Naive thymus-derived CD4-positive, alpha-beta T cell (primary cell): ENCODE results near the gene CFAP161. TPM values are rescaled to one million over a fixed set of nuclear protein-coding genes. Genes with fewer than 3 reads are reported as not detected.

ENCODE experiments used
- ATAC-seq: fragments of 150-1000 bp; cut with Tn5 transposase; 2 replicates; pipeline ENCODE4 v1.10.0; 2021; ENCODE audit warnings: mild to moderate bottlenecking, moderate library complexity
- CTCF ChIA-PET: fragments of 350-600 bp; sonication (Branson Sonifier 250); formaldehyde crosslinking; loops from one replicate; lab custom pipeline; 2021; ENCODE audit warnings: antibody characterized with exemption; lab: Charles Lee
- POLR2A ChIA-PET: fragments of 350-600 bp; sonication (Branson Sonifier 250); formaldehyde crosslinking; loops from one replicate; lab custom pipeline; 2021; ENCODE audit warnings: antibody characterized with exemption, inconsistent platforms; lab: Charles Lee
- DNase-seq, 9 donors: peaks; one replicate each; pipeline versions ENCODE4 v3.0.0 to v3.0.0-alpha.2; 2020 to 2022; ENCODE audit warnings: mixed read lengths in 1 of 9
- H3K27ac ChIP-seq: one replicate; pipeline ENCODE4 v1.7.0; 2013; ENCODE audit warnings: mild to moderate bottlenecking, low read depth, low read length, moderate library complexity
- H3K27me3 ChIP-seq, 2 donors: one replicate each; pipeline ENCODE4 v1.7.0; 2013; ENCODE audit warnings: low read length in 2 of 2, mild to moderate bottlenecking in 2 of 2, moderate library complexity in 2 of 2; ENCODE audit not compliant: control insufficient read depth in 2 of 2, insufficient read depth in 2 of 2
- H3K36me3 ChIP-seq, 3 experiments: 1 replicate in 2 of 3; 2 replicates in 1 of 3; pipeline ENCODE4 v1.7.0; 2013; ENCODE audit warnings: low read length in 3 of 3, mild to moderate bottlenecking in 3 of 3, moderate library complexity in 1 of 3; ENCODE audit not compliant: insufficient read depth in 3 of 3, control insufficient read depth in 2 of 3
- H3K4me1 ChIP-seq, 2 donors: one replicate each; pipeline ENCODE4 v1.7.0; 2013; ENCODE audit warnings: low read length in 2 of 2, mild to moderate bottlenecking in 2 of 2, moderate library complexity in 1 of 2; ENCODE audit not compliant: control insufficient read depth in 2 of 2, insufficient read depth in 2 of 2
- H3K4me3 ChIP-seq: 2 replicates; pipeline ENCODE4 v1.7.0; 2013; ENCODE audit warnings: mild to moderate bottlenecking, low read length
- H3K9me3 ChIP-seq, 3 experiments: 1 replicate in 2 of 3; 2 replicates in 1 of 3; pipeline ENCODE4 v1.7.0; 2013; ENCODE audit warnings: low read length in 3 of 3; ENCODE audit not compliant: control insufficient read depth in 2 of 3
- H3K27ac Mint-ChIP-seq, 9 donors: one replicate each; pipeline ENCODE4 v1.8.0; 2020 to 2022; ENCODE audit warnings: mixed read lengths in 9 of 9, mild to moderate bottlenecking in 8 of 9, moderate library complexity in 5 of 9, inconsistent platforms in 2 of 9
- H3K27me3 Mint-ChIP-seq, 5 donors: one replicate each; pipeline ENCODE4 v1.8.0; 2021 to 2022; ENCODE audit warnings: mixed read lengths in 5 of 5, mild to moderate bottlenecking in 1 of 5
- H3K36me3 Mint-ChIP-seq, 5 donors: one replicate each; pipeline ENCODE4 v1.8.0; 2020 to 2022; ENCODE audit warnings: mixed read lengths in 5 of 5, mild to moderate bottlenecking in 3 of 5, inconsistent platforms in 1 of 5
- H3K4me1 Mint-ChIP-seq, 7 donors: one replicate each; pipeline ENCODE4 v1.8.0; 2020 to 2022; ENCODE audit warnings: mixed read lengths in 7 of 7, mild to moderate bottlenecking in 3 of 7, inconsistent platforms in 1 of 7
- H3K4me3 Mint-ChIP-seq, 10 donors: one replicate each; pipeline ENCODE4 v1.8.0; 2020 to 2022; ENCODE audit warnings: mild to moderate bottlenecking in 10 of 10, mixed read lengths in 10 of 10, moderate library complexity in 6 of 10, inconsistent platforms in 2 of 10
- H3K9me3 Mint-ChIP-seq, 11 donors: one replicate each; pipeline ENCODE4 v1.8.0; 2020 to 2022; ENCODE audit warnings: mixed read lengths in 11 of 11, mild to moderate bottlenecking in 4 of 11, inconsistent platforms in 1 of 11, moderate library complexity in 1 of 11
- intact Hi-C, 2 donors: fragments of 100-400 bp; cut with micrococcal nuclease; formaldehyde crosslinking; loops; one replicate each; pipeline ENCODE4 v1.15.1; 2023
- polyA plus RNA-seq, 2 donors: library from polyadenylated mRNA; unstranded; fragments of 300-500 nt; fragmentation: Illumina TruSeq; gene quantifications; one replicate each; pipeline ENCODE4 v1.2.3, GENCODE V29; 2021
- total RNA-seq, 6 experiments: library from RNA in 5 of 6; stranded (reverse) in 5 of 6; gene quantifications; 1 replicate in 5 of 6; 2 replicates in 1 of 6; pipeline ENCODE4 v1.2.3 and lab custom pipeline; 2021 to 2026

Gene CFAP161
- total RNA-seq = not detected
- not detected for polyA plus RNA-seq
- total RNA-seq (lab: John Stamatoyannopoulos, UW) = not detected

GRCh38 chr15:81133782-81134461, at the start of gene CFAP161:
TSS of gene CFAP161 (plus strand) at chr15:81134270. CDS start at chr15:81134330, 60 bp downstream.
- H3K9me3 ChIP-seq = no peaks in the 10 kb centered on the region
- Mint-ChIP-seq H3K27me3 (peaks cover 59 to 76% (median 70%) of the 10 kb centered on the region in 5 donors), H3K27ac (no peak within 1 kb of the TSS), H3K9me3 (peaks cover 0 to 28% (median 9%) of the 10 kb centered on the region in 11 donors), H3K4me3 (peak within 1 kb of the TSS in 8 of 10 donors; percentile 44 to 73 (median 66)), H3K36me3 (peaks cover 0 to 4% (median 0%) of the 10 kb centered on the region in 5 donors), H3K4me1 (peaks cover 0 to 14% (median 8%) of the 10 kb centered on the region in 7 donors)
- ChIA-PET CTCF (no interaction called here), POLR2A (no interaction called here)
- ATAC-seq (no peak), DNase-seq (no peak)
- no peak within 1 kb of the TSS for H3K27ac ChIP-seq
- H3K4me3 ChIP-seq = no peak within 1 kb of the TSS
- H3K36me3 ChIP-seq = no peaks in the 10 kb centered on the region
- no peaks in the 10 kb centered on the region for H3K27me3 ChIP-seq
- intact Hi-C loops = no loop called here
- no peaks in the 10 kb centered on the region for H3K4me1 ChIP-seq

- H3K4me1 ChIP-seq = no peaks in the 10 kb centered on the region
- H3K27ac Mint-ChIP-seq = no peak overlapping the region
- H3K4me3 ChIP-seq = no peak overlapping the region
- H3K36me3 Mint-ChIP-seq = no peaks in the 10 kb centered on the region
- ChIA-PET POLR2A (no interaction called here), CTCF (no interaction called here)
- H3K9me3 Mint-ChIP-seq = peaks cover 0 to 4% (median 0%) of the 10 kb centered on the region in 11 donors
- peaks cover 0 to 8% (median 0%) of the 10 kb centered on the region in 5 donors for H3K27me3 Mint-ChIP-seq
- intact Hi-C loops = no loop called here
- no peak for DNase-seq
- H3K36me3 ChIP-seq = no peaks in the 10 kb centered on the region
- H3K27me3 ChIP-seq = no peaks in the 10 kb centered on the region
- no peaks in the 10 kb centered on the region for H3K9me3 ChIP-seq
- no peak overlapping the region for H3K27ac ChIP-seq
- ATAC-seq = no peak
- peaks cover 0 to 13% (median 0%) of the 10 kb centered on the region in 7 donors for H3K4me1 Mint-ChIP-seq
- no peak overlapping the region for H3K4me3 Mint-ChIP-seq
These were observed 49.4 kb upstream of the CFAP161 start for GRCh38 chr15:81084716-81085115.

- peaks cover 0 to 12% (median 4%) of the 10 kb centered on the region in 5 donors for H3K27me3 Mint-ChIP-seq
- H3K27ac Mint-ChIP-seq = no peak overlapping the region
- ChIA-PET POLR2A (no interaction called here), CTCF (no interaction called here)
- intact Hi-C loops = no loop called here
- Histone ChIP-seq H3K9me3 (no peaks in the 10 kb centered on the region), H3K27me3 (no peaks in the 10 kb centered on the region), H3K27ac (no peak overlapping the region), H3K4me3 (no peak overlapping the region), H3K36me3 (no peaks in the 10 kb centered on the region), H3K4me1 (no peaks in the 10 kb centered on the region)
- H3K9me3 Mint-ChIP-seq = peaks cover 0 to 2% (median 0%) of the 10 kb centered on the region in 11 donors
- no peak for DNase-seq
- peaks cover 0 to 13% (median 0%) of the 10 kb centered on the region in 7 donors for H3K4me1 Mint-ChIP-seq
- no peak for ATAC-seq
- no peak overlapping the region for H3K4me3 Mint-ChIP-seq
- no peaks in the 10 kb centered on the region for H3K36me3 Mint-ChIP-seq
These were observed 48.9 kb upstream of the CFAP161 start for GRCh38 chr15:81085213-81085612.

- DNase-seq = no peak
- Mint-ChIP-seq H3K36me3 (no peaks in the 10 kb centered on the region), H3K4me1 (peaks cover 0 to 13% (median 0%) of the 10 kb centered on the region in 7 donors), H3K4me3 (no peak overlapping the region), H3K9me3 (peaks cover 0 to 4% (median 0%) of the 10 kb centered on the region in 11 donors), H3K27me3 (peaks cover 0 to 18% (median 4%) of the 10 kb centered on the region in 5 donors), H3K27ac (no peak overlapping the region)
- no peaks in the 10 kb centered on the region for H3K4me1 ChIP-seq
- intact Hi-C loops = no loop called here
- ChIA-PET CTCF (no interaction called here), POLR2A (no interaction called here)
- H3K9me3 ChIP-seq = no peaks in the 10 kb centered on the region
- no peaks in the 10 kb centered on the region for H3K27me3 ChIP-seq
- ATAC-seq = no peak
- H3K4me3 ChIP-seq = no peak overlapping the region
- no peaks in the 10 kb centered on the region for H3K36me3 ChIP-seq
- no peak overlapping the region for H3K27ac ChIP-seq
These were observed 48.2 kb upstream of the CFAP161 start for GRCh38 chr15:81085898-81086297.

GRCh38 chr15:81087066-81087465, 47.0 kb upstream of the CFAP161 start:
- Mint-ChIP-seq H3K36me3 (no peaks in the 10 kb centered on the region), H3K4me1 (peaks cover 0 to 13% (median 0%) of the 10 kb centered on the region in 7 donors), H3K27ac (no peak overlapping the region), H3K9me3 (peaks cover 0 to 4% (median 0%) of the 10 kb centered on the region in 11 donors), H3K4me3 (no peak overlapping the region), H3K27me3 (peaks cover under 1 to 20% (median 4%) of the 10 kb centered on the region in 5 donors)
- ChIA-PET POLR2A (interaction anchor here (0.8 kb wide), 1 partner anchor 14 kb away, joined by 3 read pairs; no protein-coding TSS in a partner anchor), CTCF (no interaction called here)
- intact Hi-C loops = no loop called here
- H3K4me1 ChIP-seq = no peaks in the 10 kb centered on the region
- no peak for ATAC-seq
- no peaks in the 10 kb centered on the region for H3K27me3 ChIP-seq
- H3K27ac ChIP-seq = no peak overlapping the region
- H3K36me3 ChIP-seq = no peaks in the 10 kb centered on the region
- H3K9me3 ChIP-seq = no peaks in the 10 kb centered on the region
- H3K4me3 ChIP-seq = no peak overlapping the region
- DNase-seq = no peak

GRCh38 chr15:81087694-81088093, 46.4 kb upstream of the CFAP161 start:
- Mint-ChIP-seq H3K27me3 (peaks cover 5 to 25% (median 9%) of the 10 kb centered on the region in 5 donors), H3K4me1 (peaks cover 0 to 13% (median 0%) of the 10 kb centered on the region in 7 donors), H3K36me3 (no peaks in the 10 kb centered on the region), H3K9me3 (peaks cover 0 to 4% (median 0%) of the 10 kb centered on the region in 11 donors), H3K4me3 (no peak overlapping the region), H3K27ac (no peak overlapping the region)
- CTCF ChIA-PET = no interaction called here
- H3K9me3 ChIP-seq = no peaks in the 10 kb centered on the region
- no peak overlapping the region for H3K4me3 ChIP-seq
- no peak overlapping the region for H3K27ac ChIP-seq
- POLR2A ChIA-PET = no interaction called here
- DNase-seq = no peak
- no peaks in the 10 kb centered on the region for H3K36me3 ChIP-seq
- H3K4me1 ChIP-seq = no peaks in the 10 kb centered on the region
- ATAC-seq = no peak
- intact Hi-C loops = no loop called here
- no peaks in the 10 kb centered on the region for H3K27me3 ChIP-seq
